Stimulated activated CD4-positive, alpha-beta T cell treated with anti-CD3 and anti-CD28 coated beads, Interleukin-12 subunit alpha, Interleukin-12 subunit beta, amount 100 ng/mL, for 48 hours (primary cell): ENCODE measurements around the gene PDX1.
"Not testable (repeated sequence)": the region's sequence is repeated elsewhere in the genome, so short reads cannot be mapped to it uniquely, and the experiment has no call there.

ENCODE experiments used
- DNase-seq, 3 donors: peaks; one replicate each; pipeline ENCODE4 v3.0.0-alpha.2; 2020; ENCODE audit warnings: low read depth in 2 of 3, low spot score in 1 of 3

The PDX1 gene

GRCh38 chr13:27956576-27957300 lies 36.9 kb downstream of the PDX1 start:
- DNase-seq: no peak

- no peak for DNase-seq
Measured at GRCh38 chr13:27959976-27960361, 40.2 kb downstream of the PDX1 start.

GRCh38 chr13:27960362-27961226 lies 40.8 kb downstream of the PDX1 start:
- DNase-seq: peak in 1 of 3 donors; percentile 27

DNA sequence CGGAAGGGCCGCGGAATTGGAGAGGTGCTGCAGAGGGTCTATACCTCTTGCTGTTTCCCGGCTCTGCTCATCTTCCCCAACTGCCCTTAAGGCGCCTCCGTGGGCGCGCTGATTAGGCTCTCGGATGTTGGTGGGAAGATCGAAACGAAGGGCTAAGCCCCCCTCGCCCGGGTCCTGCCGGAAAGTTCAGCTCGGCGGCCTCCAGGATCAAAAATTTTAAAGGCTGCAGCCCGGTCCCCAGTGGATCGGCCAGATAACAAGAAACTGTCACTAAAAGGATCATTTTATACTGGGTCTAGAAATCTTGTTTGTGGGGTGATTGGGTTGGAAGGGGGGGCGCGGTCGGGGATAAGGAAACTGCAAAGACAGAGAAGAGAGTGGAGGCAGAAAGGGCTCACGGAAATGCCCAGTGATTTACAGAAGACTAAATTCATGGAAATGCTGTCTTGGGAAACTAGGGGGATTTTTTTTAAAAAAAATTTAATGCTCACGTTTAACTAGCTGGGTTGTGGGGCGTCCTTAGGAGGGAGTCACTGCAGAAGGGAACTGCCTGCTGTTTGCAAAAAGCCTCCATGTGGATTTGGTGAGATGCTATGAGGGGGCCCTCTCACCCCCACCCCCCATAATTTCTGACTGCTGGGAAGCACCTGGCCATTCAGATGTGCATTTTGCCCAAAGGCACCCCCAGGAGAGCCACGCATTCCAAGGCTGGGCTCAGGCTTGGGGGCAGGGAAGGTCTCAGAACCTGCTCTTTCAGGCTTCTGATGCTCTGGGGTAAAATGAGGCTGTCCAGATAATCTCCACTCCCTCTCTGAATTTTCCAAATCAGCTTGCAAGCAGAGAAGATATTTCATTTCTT lies 41.7 kb downstream of the PDX1 start:
- DNase-seq: no peak

DNA sequence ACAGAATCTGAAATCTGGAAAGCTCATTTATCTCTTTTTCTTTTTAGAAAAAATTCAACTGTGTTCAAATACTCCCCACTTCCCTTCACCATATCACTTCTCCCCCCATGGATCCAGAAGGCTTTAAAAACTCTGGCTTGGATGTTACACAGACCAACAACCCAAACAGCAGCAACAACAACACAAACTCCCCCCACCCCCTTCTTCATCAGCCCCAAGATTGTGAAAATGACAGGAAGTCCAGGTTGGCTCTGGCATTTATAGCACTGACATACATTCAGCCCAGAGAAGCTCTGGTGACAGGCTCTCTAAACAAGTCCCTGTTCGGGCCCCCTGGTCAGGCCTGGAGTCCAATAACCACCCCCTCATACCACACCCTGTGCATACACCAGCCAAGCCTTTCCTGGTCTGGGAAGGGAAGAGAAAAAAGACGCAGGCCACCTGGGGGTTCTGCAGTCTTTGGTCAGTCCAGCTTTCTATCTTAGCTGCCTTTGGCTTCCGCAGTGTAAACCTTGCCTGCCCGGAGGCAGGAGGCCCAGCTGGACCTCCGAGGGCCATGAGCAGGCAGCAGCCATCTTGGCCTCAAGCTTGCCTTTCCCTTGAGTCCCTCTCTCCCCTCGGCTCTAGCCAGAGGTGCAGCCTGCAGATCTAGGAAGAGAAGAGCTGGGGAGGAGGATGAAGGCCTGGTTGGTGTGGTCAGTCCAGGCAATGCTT lies 42.5 kb downstream of the PDX1 start:
- no peak for DNase-seq

- no peak for DNase-seq
Measured at GRCh38 chr13:27962982-27963381, 43.2 kb downstream of the PDX1 start.

GRCh38 chr13:27963491-27963890 lies 43.7 kb downstream of the PDX1 start:
- no peak for DNase-seq

- DNase-seq: not testable (repeated sequence)
Measured at GRCh38 chr13:27964206-27964605, 44.4 kb downstream of the PDX1 start.

- DNase-seq: no peak
Measured at GRCh38 chr13:27964741-27965323, 45.0 kb downstream of the PDX1 start.

DNA sequence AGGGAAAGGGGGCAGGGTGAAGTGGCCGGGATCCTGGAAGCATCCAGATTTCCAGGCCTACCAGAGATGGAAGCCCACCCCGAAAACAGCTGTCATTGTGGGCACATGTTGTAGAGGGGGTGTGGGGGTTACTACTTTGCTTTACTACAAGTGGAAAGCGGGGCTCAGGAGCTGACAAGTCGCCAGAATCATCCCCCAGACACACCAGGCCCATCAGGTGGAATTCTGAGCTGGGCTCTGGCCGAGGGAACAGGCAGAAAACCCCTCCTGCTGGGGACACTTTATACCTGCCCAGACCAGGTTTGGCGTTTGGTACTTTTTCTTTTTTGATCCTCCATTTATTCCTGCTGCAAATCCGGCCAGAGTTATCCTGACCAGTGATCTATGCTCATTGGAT lies 45.5 kb downstream of the PDX1 start:
- DNase-seq: no peak

DNA sequence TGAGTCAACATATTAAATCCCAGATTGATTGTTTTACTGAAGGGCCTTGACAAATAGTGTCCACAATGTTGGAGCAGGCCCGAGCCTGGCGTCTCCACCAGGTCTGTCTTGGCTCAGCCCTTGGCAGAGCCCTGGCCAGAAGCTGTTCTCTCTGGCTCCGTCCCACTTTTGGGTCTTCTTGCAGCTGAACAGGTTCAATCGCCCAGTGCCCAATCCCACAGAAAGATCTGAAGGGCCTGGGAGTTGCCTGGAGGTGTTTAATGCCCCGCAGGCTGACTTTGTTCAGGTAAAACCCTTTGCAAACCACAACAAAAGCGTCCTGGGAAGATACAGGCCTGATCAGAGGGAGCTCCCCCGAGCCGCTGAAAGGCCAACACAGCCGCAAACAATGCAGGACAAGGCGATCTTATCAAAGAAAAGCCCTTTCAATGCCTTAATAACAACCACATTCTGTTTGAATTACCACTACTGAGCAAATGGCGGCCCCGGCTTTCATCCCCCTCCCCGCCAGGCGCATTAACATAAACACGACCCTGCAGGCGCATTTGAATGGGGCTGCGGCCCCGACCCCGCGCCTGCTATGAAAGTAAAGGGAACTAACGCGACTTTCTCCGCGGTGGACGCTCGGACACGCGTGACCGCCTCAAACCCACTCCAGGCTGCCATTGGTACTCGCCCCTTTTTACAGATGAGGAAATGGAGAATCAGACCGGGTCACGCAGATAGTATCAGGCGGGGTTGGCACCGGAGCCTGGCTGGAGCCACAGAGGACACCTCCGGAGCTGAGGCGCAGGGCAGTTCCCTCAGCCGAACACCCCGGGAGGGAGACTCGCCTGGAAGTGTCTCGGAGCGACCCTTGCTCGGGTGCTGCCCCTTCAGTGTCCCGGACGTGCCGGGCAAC lies 46.2 kb downstream of the PDX1 start:
- no peak for DNase-seq

- DNase-seq: no peak
Measured at GRCh38 chr13:27966641-27967202, 46.9 kb downstream of the PDX1 start.

- no peak for DNase-seq
Measured at GRCh38 chr13:27967203-27967735, 47.5 kb downstream of the PDX1 start.

DNA sequence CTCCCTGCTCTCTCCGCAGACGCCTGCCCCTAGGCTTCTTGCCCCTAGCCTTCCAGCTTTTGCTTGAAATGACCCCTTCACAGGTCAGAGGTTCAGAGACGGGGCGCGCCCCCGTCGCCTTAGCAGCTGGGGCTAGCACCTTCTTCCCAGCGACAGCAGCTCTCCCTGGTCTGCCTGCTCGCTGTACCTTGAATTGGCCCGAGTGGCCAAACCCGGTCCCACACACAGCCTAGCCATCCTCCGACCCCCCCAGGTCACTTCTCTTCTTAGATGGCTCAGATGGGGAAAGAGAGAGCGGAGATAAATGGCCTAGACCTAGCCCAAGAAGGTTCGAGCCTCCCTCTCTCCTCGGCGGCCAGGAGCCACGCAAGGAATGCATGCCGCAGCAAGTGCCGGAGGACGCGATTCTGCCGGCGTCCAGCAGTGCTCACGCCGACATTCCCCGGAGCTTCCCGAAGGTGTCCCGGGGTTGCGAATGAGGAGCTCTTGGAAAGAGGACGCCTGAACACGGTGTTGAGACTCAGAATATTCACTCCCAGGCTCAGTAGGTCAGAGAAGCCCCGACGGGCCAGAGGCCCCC lies 48.0 kb downstream of the PDX1 start:
- no peak for DNase-seq

DNA sequence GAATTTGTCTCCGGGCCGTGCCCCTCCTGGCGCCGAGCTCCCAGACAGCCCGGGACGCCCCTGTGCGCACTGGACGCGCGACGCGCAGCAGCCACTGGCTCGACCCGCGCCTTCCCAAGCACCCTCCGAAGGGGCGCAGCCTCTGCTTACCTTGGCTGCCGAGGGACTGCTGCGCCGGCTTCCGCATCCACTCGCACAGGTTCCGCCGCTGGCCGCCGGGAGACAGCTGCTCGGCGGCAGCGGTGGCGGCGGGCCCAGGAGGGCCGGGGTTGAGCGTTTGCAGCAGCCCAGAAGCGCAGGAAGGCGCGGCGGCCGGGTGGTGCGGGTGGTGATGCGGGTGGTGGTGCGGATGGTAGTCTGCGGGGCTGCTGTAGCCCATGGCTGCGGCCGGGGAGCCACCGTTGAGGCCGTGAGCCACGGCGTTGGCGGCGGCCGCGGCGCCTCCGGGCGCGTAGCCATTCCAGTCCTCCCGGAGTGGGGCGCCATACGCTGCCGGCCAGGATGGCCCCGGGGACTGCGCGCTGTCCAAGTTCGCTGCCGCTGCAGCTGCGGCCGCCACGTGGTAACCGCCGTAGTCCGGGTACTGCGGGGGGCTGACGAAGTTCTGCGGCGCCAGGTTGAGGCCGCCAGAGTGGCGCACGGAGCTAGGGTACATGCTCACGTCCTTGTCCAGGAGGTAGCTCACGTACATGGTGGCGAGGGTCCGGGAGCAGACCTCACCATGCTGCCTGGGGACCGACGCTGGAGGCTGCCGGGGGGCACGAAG lies 48.7 kb downstream of the PDX1 start:
- no peak for DNase-seq

GRCh38 chr13:27969082-27969865 lies 49.5 kb downstream of the PDX1 start, which contains the start of gene CDX2:
Gene CDX2, minus strand, starts transcription at chr13:27969315. Its CDS starts 309 bp downstream, at chr13:27969006.
- no peak for DNase-seq

DNA sequence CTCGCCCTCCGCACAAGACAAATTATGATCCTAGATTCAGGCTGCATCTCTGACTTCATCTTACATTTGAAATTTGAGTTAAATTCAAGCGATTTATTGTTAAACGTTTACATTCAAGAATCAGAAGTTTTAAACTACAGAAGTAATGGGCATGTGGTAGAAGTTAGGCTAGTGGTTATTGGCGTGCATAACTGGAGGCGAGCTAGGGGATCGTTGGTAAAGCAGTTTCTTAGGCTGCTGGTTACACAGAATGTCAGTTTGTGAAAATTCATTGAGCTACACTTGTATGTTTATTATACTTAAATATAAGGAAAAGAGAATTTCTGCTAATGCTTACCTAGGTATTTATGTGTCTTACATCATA lies 50.0 kb downstream of the PDX1 start:
- DNase-seq: no peak
